ENCODE measurements around the gene BST1. TPM values are rescaled to one million over a fixed set of nuclear protein-coding genes. Genes with fewer than 3 reads are reported as not detected.
A peak's percentile ranks its signal among the peaks of the same experiment; 100 is the strongest.

The BST1 gene
- total RNA-seq, 1 experiment from 2014 or later: 1.1 TPM

DNA sequence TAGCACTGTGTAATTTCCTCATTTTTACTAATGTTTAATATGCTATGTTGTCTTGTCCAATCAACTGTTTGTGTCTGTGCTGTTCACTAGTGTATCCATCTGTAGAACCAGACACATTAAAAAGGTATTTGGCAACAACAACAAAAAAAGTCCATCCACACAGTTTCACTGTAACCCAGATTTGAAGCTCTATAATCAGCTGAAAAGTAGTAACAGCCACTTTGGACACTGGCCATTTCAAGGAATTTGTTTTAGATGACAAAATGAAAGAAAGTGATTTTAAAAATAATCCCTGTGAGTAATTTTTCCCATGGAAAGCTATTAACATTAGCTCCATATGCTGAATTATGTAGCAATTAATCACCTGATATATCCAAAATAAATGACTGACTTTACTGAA lies 45.5 kb upstream of the BST1 start:
- no peak overlapping the region for H3K27ac Mint-ChIP-seq (ENCODE audit: low read depth, unreplicated experiment)
- H3K36me3 Mint-ChIP-seq (ENCODE audit: insufficient read depth, unreplicated experiment): peaks cover 22% of the 10 kb centered on the region
- BruUV-seq (replicated peaks): no TSS peak
- no peaks in the 10 kb centered on the region for H3K9me3 Mint-ChIP-seq (ENCODE audit: unreplicated experiment)
- H3K4me3 Mint-ChIP-seq (ENCODE audit: unreplicated experiment): no peak overlapping the region
- CTCF ChIA-PET: interaction anchor here (0.7 to 1.1 kb wide), 2 partner anchors 17 to 178 kb away, joined by 3 to 7 read pairs; no protein-coding TSS in a partner anchor
- DNase-seq (ENCODE audit: unreplicated experiment): no peak
- POLR2A ChIA-PET: interaction anchor here (0.9 to 9.7 kb wide), 4 partner anchors 8 to 23 kb away, joined by 3 to 410 read pairs (median 6); partner anchors contain the start of gene FAM200B
- H3K27me3 Mint-ChIP-seq (ENCODE audit: insufficient read depth, unreplicated experiment): no peaks in the 10 kb centered on the region
- intact Hi-C loops (cut with micrococcal nuclease): no loop called here
- H3K4me1 Mint-ChIP-seq (ENCODE audit: insufficient read depth, unreplicated experiment): peaks cover 10% of the 10 kb centered on the region
- TF ChIP-seq, protein P1, sequence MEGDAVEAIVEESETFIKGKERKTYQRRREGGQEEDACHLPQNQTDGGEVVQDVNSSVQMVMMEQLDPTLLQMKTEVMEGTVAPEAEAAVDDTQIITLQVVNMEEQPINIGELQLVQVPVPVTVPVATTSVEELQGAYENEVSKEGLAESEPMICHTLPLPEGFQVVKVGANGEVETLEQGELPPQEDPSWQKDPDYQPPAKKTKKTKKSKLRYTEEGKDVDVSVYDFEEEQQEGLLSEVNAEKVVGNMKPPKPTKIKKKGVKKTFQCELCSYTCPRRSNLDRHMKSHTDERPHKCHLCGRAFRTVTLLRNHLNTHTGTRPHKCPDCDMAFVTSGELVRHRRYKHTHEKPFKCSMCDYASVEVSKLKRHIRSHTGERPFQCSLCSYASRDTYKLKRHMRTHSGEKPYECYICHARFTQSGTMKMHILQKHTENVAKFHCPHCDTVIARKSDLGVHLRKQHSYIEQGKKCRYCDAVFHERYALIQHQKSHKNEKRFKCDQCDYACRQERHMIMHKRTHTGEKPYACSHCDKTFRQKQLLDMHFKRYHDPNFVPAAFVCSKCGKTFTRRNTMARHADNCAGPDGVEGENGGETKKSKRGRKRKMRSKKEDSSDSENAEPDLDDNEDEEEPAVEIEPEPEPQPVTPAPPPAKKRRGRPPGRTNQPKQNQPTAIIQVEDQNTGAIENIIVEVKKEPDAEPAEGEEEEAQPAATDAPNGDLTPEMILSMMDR (IDR thresholded peaks at IDR 0.05; ENCODE audit: unreplicated experiment): no peak

DNA sequence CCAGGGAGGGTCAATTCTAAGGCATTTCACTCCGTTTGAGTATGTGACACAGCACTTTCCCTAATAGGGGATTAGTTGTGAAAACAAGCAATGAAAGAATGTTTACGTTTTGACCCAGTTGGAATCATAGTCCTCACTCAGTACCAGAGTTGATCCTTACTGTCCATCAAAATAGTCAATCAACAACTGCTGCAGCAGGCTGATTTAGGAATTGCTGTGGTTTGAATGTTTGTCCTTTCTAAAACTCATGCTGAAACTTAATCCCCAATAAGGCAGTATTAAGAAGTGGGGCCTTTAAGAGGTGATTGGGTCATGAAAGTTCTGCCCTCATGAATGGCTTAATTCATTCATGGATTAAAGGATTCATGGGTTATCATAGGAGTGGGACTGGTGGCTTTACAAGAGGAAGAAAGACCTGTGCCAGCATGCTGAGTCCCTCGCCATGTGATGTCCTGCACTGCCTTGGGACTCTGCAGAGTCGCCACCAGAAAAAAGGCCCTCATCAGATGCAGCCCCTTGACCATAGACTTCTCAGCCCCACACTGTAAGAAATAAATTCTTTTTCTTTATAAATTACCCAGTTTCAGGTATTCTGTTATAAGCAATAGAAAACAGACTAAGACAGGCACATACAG lies 44.6 kb upstream of the BST1 start:
- Mint-ChIP-seq H3K27ac (ENCODE audit: low read depth, unreplicated experiment) (no peak overlapping the region), H3K4me3 (ENCODE audit: unreplicated experiment) (no peak overlapping the region), H3K4me1 (ENCODE audit: insufficient read depth, unreplicated experiment) (peaks cover 10% of the 10 kb centered on the region), H3K36me3 (ENCODE audit: insufficient read depth, unreplicated experiment) (peaks cover 22% of the 10 kb centered on the region), H3K27me3 (ENCODE audit: insufficient read depth, unreplicated experiment) (no peaks in the 10 kb centered on the region), H3K9me3 (ENCODE audit: unreplicated experiment) (no peaks in the 10 kb centered on the region)
- ChIA-PET POLR2A (interaction anchor here (1.3 to 9.7 kb wide), 4 partner anchors 10 to 22 kb away, joined by 3 to 410 read pairs (median 96); partner anchors contain the start of gene FAM200B), CTCF (no interaction called here)
- TF ChIP-seq, protein P1 (IDR thresholded peaks at IDR 0.05; ENCODE audit: unreplicated experiment): no peak
- intact Hi-C loops (cut with micrococcal nuclease): no loop called here
- no TSS peak for BruUV-seq (replicated peaks)
- DNase-seq (ENCODE audit: unreplicated experiment): no peak

DNA sequence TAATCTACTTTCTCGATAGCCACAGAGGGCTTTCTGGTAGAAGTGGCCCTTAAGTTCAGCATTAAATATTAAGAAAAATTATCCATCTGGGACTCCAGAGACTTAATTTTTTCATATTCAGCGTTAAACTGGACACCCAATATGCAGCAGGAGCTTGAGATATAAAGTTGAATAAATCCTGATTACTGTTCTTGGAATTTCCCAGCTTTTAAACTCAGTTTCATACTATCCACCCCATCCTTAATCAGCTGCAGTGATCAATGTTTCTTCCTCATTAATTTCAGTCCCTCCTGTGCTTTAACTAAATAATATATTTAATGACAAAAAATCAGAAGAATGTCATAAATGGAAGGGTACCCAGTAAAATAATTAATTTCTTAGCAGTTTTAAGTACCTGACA lies 44.1 kb upstream of the BST1 start:
- ChIA-PET POLR2A (interaction anchor here (1.3 to 9.5 kb wide), 2 partner anchors 10 to 20 kb away, joined by 3 to 184 read pairs; partner anchors contain the start of gene FAM200B), CTCF (interaction anchor here (3.4 kb wide), 1 partner anchor 14 kb away, joined by 10 read pairs; no protein-coding TSS in a partner anchor)
- H3K27me3 Mint-ChIP-seq (ENCODE audit: insufficient read depth, unreplicated experiment): no peaks in the 10 kb centered on the region
- intact Hi-C loops (cut with micrococcal nuclease): no loop called here
- no peak overlapping the region for H3K27ac Mint-ChIP-seq (ENCODE audit: low read depth, unreplicated experiment)
- H3K4me3 Mint-ChIP-seq (ENCODE audit: unreplicated experiment): no peak overlapping the region
- TF ChIP-seq, protein P1 (IDR thresholded peaks at IDR 0.05; ENCODE audit: unreplicated experiment): no peak
- no peaks in the 10 kb centered on the region for H3K9me3 Mint-ChIP-seq (ENCODE audit: unreplicated experiment)
- no peak for DNase-seq (ENCODE audit: unreplicated experiment)
- H3K4me1 Mint-ChIP-seq (ENCODE audit: insufficient read depth, unreplicated experiment): peaks cover 11% of the 10 kb centered on the region
- peaks cover 22% of the 10 kb centered on the region for H3K36me3 Mint-ChIP-seq (ENCODE audit: insufficient read depth, unreplicated experiment)
- no TSS peak for BruUV-seq (replicated peaks)

- H3K9me3 Mint-ChIP-seq (ENCODE audit: unreplicated experiment): no peaks in the 10 kb centered on the region
- peaks cover 18% of the 10 kb centered on the region for H3K4me1 Mint-ChIP-seq (ENCODE audit: insufficient read depth, unreplicated experiment)
- POLR2A ChIA-PET: interaction anchor here (1.0 to 9.5 kb wide), 5 partner anchors 8 to 35 kb away, joined by 3 to 184 read pairs (median 4); partner anchors contain the start of gene FAM200B
- intact Hi-C loops (cut with micrococcal nuclease): no loop called here
- peak overlapping the region; percentile 12 for H3K4me3 Mint-ChIP-seq (ENCODE audit: unreplicated experiment)
- H3K27me3 Mint-ChIP-seq (ENCODE audit: insufficient read depth, unreplicated experiment): no peaks in the 10 kb centered on the region
- DNase-seq (ENCODE audit: unreplicated experiment): peak; percentile 86
- CTCF ChIA-PET: interaction anchor here (3.4 kb wide), 1 partner anchor 12 kb away, joined by 10 read pairs; no protein-coding TSS in a partner anchor
- H3K27ac Mint-ChIP-seq (ENCODE audit: low read depth, unreplicated experiment): peak overlapping the region; percentile 75
- H3K36me3 Mint-ChIP-seq (ENCODE audit: insufficient read depth, unreplicated experiment): peaks cover 13% of the 10 kb centered on the region
- TF ChIP-seq, protein P1 (IDR thresholded peaks at IDR 0.05; ENCODE audit: unreplicated experiment): no peak
- BruUV-seq (replicated peaks): no TSS peak
These were observed 42.9 kb upstream of the BST1 start for GRCh38 chr4:15659768-15660570.
